Left renal pelvis (tissue), 4 donors: ENCODE data around the gene OGFOD1. TPM values are rescaled to one million over a fixed set of nuclear protein-coding genes. Genes with fewer than 3 reads are reported as not detected.

ENCODE experiments used
- DNase-seq, 4 donors: peaks; one replicate each; pipeline ENCODE4 v3.0.0-alpha.2; 2013; ENCODE audit warnings: low read depth in 4 of 4, low spot score in 3 of 4
- polyA plus RNA-seq, 4 donors: library from polyadenylated mRNA; unstranded; fragments of 120-200 nt; gene quantifications; one replicate each; pipeline ENCODE4 v1.2.1, GENCODE V29; 2013; ENCODE audit not compliant: insufficient read length in 4 of 4

OGFOD1 gene
- 10 to 100 TPM; 37.2 to 41.3 (median 38.9) TPM for polyA plus RNA-seq

- peak; percentile 89 to 96 (median 91) for DNase-seq
Observed at GRCh38 chr16:56450986-56451752, at the start of gene OGFOD1, which contains the start of gene NUDT21. TSS of gene OGFOD1 (plus strand) at chr16:56451554. CDS start at chr16:56451613, 59 bp downstream. TSS of gene NUDT21 (minus strand) at chr16:56451332. CDS start at chr16:56451202, 130 bp downstream.

- no peak for DNase-seq
Observed at GRCh38 chr16:56405977-56406672, 45.2 kb upstream of the OGFOD1 start.

DNA sequence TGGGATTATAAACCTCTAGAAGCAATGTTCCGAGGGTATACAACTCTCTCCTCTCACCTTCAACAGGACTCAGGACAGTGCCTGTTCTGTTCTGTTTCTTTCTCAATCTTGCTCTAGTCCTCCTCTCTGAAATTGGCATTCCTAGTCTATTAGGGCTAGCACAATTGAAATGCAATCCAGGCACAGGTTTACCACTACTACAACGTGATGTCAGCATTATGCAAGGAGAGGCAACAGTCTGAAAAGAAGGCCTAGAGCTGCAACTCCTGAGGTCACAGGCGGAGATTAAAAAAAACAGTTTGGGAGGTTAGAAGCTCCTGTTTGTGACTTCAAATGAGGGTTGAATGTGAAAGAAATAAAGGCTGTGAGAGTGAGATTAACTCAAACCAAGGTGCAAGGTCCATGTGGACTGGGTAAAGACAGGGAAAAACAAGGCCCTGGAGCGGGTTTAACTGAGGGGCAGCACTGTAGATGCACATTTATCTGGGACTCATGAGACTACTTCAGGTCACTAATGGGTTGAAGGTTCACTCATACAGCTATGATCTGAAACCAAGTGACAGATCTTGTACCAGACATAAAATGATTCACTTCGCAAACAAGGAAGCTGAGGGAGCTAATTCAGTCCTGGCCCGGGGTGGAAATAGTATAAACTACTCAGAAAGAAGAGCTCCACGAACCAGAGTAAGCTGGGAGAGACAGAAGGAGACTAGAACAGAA, 42.8 kb upstream of the OGFOD1 start:
- no peak for DNase-seq

GRCh38 chr16:56409195-56409594, 42.2 kb upstream of the OGFOD1 start:
- DNase-seq, result no peak

- DNase-seq, result no peak
Observed at GRCh38 chr16:56411123-56411522, 40.2 kb upstream of the OGFOD1 start.

- no peak for DNase-seq
Observed at GRCh38 chr16:56411624-56412023, 39.7 kb upstream of the OGFOD1 start.

DNA sequence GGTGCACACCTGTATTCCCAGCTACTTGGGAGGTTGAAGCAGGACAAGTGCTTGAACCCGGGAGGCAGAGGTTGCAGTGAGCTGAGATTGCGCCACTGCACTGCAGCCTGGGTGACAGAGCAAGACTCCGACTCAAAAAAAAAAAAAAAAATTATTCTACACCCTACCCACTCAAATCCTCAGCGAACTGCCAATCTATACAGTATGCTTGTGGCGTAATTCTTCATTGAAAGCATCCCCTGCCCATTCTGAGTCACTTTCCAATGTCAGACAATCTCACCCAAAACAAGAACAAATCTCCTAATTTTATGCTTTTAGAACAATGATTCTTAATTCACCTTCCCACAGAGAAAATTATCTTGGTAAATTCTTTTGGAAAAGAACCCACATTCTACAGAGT, 38.0 kb upstream of the OGFOD1 start:
- no peak for DNase-seq

- no peak for DNase-seq
Observed at GRCh38 chr16:56414366-56414765, 37.0 kb upstream of the OGFOD1 start.

- no peak for DNase-seq
Observed at GRCh38 chr16:56415875-56416274, 35.5 kb upstream of the OGFOD1 start.

DNA sequence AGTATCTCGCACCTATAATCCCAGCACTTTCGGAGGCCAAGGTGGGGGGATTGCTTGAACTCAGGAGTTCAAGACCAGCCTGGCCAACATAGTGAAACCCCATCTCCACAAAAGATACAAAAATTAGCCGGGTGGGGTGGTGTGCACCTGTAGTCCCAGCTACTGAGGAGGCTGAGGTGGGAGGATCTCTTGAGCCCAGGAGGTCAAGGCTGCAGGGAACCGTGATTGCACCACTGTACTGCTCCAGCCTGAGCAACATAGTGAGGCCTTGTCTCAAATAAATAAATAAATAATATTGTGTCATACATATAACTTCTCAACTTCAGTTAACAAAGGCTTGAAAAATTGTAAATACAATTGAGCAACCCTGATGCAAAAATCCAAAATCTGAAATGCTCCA, 34.2 kb upstream of the OGFOD1 start:
- DNase-seq, result no peak

DNA sequence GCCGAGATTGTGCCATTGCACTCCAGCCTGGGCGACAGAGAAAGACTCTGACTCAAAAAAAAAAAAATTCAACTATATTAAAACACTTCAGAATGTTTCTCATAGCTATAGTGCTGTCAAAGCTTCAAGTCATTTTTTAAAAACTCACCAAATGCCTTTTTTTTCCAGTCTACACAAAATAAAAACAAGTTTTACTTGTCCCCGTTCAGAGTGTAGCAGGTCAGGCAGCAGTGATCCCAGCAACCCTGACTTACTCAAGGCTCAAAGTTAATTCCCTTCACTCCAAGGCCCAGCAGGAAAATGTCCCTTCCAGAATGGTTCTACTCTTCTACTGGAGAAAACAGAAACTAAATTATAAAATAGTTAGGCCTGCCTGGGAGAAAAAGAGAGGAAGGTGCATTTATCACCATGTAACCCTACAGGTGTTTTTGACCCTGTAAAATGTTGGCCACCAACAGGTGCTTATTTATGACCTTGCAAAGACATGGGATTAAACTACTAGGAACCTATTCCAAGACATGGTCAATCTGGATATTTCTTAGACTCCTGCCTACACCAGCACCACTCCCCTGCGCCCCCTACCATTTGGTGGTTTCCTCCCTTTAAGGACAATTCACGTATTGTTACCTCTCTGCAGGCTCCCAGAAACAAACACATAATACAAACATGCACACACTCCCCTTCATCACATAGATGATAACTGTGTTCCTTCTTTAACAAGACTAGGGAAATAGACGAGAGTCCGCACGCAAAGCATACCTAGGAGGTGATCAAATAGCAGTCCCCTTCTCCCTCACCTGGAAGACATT, 31.4 kb upstream of the OGFOD1 start:
- DNase-seq, result no peak

- DNase-seq, result no peak
Observed at GRCh38 chr16:56420613-56421012, 30.7 kb upstream of the OGFOD1 start.

GRCh38 chr16:56421313-56421712, 30.0 kb upstream of the OGFOD1 start:
- DNase-seq, result no peak

DNA sequence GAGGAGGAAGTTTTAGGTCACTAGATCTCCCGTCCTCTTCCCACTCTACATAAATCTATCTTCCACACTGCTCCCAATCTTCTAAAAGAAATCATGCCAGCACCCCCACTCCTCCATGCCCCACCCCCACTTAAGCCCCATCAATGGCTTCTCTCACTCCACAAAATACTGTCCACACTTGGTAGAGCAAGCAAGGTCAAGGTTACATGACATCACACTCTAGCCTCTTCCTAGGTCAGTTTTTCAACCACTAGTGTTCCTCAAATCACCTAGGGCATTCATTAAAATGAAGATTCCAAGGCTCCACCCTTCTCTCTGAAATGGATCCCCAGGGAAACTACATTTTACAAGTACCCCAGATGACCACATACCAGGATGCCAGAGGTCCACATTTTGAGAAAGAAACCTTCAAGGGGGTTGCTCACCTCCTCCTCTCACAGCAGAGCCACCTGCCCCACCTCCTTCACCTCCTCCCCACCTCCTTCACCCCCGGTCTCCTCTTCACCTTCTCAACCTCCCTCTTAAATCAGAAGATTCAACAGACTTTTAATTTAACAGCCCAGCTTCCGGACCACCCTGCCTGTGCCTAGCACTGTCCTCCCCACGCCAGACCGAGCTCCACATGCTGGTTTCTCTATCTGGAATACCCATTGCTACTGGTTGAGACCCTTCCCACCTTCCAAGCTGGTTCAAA, 29.2 kb upstream of the OGFOD1 start:
- no peak for DNase-seq

- no peak for DNase-seq
Observed at GRCh38 chr16:56422896-56423441, 28.4 kb upstream of the OGFOD1 start.

- DNase-seq, result peak in 1 of 4 donors; percentile 14
Observed at GRCh38 chr16:56423584-56424403, 27.6 kb upstream of the OGFOD1 start.

DNA sequence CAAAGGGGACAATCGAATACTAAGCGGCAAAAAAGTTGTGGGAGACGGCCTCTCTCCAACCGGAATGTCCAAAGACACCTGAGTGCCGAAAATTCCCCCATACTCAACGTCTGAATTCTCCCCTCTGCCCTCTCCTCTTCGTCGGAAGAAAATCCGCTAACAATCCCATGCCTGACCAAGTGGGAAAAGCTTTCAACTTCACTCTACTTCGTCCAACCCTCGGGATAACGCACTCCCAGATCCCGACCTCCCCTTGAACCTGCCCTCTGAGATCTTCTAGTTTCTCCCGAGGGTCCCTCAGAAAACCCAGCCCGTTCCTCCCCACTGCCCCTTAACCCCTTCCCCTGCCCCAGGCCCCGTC, 27.0 kb upstream of the OGFOD1 start:
- peak in 1 of 4 donors; percentile 21 for DNase-seq

GRCh38 chr16:56424791-56425438, 26.4 kb upstream of the OGFOD1 start:
- peak in 2 of 4 donors; percentile 12 to 16 for DNase-seq
